GM12878 (cell line): ENCODE data around the gene NFAM1. TPM values are rescaled to one million over a fixed set of nuclear protein-coding genes. Genes with fewer than 3 reads are reported as not detected.
A peak's percentile ranks its signal among the peaks of the same experiment; 100 is the strongest.

Source experiments
- CEBPB ChIP-seq, 2 experiments: fragments of 150-350 bp in 1 of 2; IDR thresholded peaks; 2 replicates each; pipeline ENCODE4 v1.6.1; 2012 to 2014; ENCODE audit warnings: low read depth in 2 of 2, low read length in 2 of 2, borderline replicate concordance in 1 of 2, inconsistent platforms in 1 of 2
- CHD2 ChIP-seq: IDR thresholded peaks from 2 replicates; pipeline ENCODE4 v1.6.1; 2011; ENCODE audit warnings: low read depth, low read length, improper control_type of control experiment, borderline replicate concordance
- CHD4 ChIP-seq: fragments of 200-600 bp; sonication (generic); IDR thresholded peaks from 2 replicates; pipeline ENCODE4 v1.6.1; 2016; ENCODE audit warnings: mild to moderate bottlenecking
- CREB1 ChIP-seq: IDR thresholded peaks from 2 replicates; pipeline ENCODE4 v1.6.1; 2012; ENCODE audit warnings: low read depth, mild to moderate bottlenecking, inconsistent platforms
- EGR1 ChIP-seq, 2 experiments: IDR thresholded peaks; 1 replicate in 1 of 2; 2 replicates in 1 of 2; pipeline ENCODE4 v1.6.1; 2011 to 2012; ENCODE audit warnings: low read depth in 2 of 2, low read length in 2 of 2, borderline replicate concordance in 1 of 2, mild to moderate bottlenecking in 1 of 2, moderate library complexity in 1 of 2
- FOXK2 ChIP-seq: fragments of 450-650 bp; IDR thresholded peaks from 2 replicates; pipeline ENCODE4 v1.6.1; 2017; ENCODE audit warnings: mild to moderate bottlenecking, moderate library complexity
- HDAC2 ChIP-seq: fragments of 200-600 bp; sonication (generic); IDR thresholded peaks from 2 replicates; pipeline ENCODE4 v1.6.1; 2017
- HDAC6 ChIP-seq: fragments of 200-600 bp; sonication (generic); IDR thresholded peaks from one replicate; pipeline ENCODE4 v1.8.0; 2017; ENCODE audit warnings: antibody characterized with exemption; ENCODE audit not compliant: unreplicated experiment
- IKZF2 ChIP-seq, 2 experiments: fragments of 450-650 bp; IDR thresholded peaks; 2 replicates each; pipeline ENCODE4 v1.6.1; 2017; ENCODE audit warnings: mild to moderate bottlenecking in 2 of 2, moderate library complexity in 2 of 2
- IRF4 ChIP-seq: IDR thresholded peaks from 2 replicates; pipeline ENCODE4 v1.6.1; 2011; ENCODE audit warnings: low read depth, low read length
- JUNB ChIP-seq: IDR thresholded peaks from 2 replicates; pipeline ENCODE4 v1.6.1; 2016; ENCODE audit warnings: antibody characterized with exemption, mild to moderate bottlenecking
- JUND ChIP-seq: IDR thresholded peaks from 2 replicates; pipeline ENCODE4 v1.6.1; 2012; ENCODE audit warnings: low read depth, mild to moderate bottlenecking, low read length, improper control_type of control experiment, moderate library complexity
- KDM1A ChIP-seq: fragments of 200-600 bp; sonication (generic); IDR thresholded peaks from 2 replicates; pipeline ENCODE4 v1.6.1; 2016; ENCODE audit warnings: borderline replicate concordance
- NFYB ChIP-seq: IDR thresholded peaks from 2 replicates; pipeline ENCODE4 v1.6.1; 2011; ENCODE audit warnings: low read depth, mild to moderate bottlenecking, low read length, improper control_type of control experiment, moderate library complexity; ENCODE audit not compliant: insufficient read depth
- NR2C1 ChIP-seq: fragments of 450-650 bp; IDR thresholded peaks from 2 replicates; pipeline ENCODE4 v1.6.1; 2017; ENCODE audit warnings: antibody characterized with exemption, mild to moderate bottlenecking, moderate library complexity
- NR2C2 ChIP-seq: IDR thresholded peaks from 2 replicates; pipeline ENCODE4 v1.6.1; 2011; ENCODE audit warnings: borderline replicate concordance, low read depth; ENCODE audit not compliant: control insufficient read depth, insufficient read length
- RAD21 ChIP-seq: IDR thresholded peaks from 2 replicates; pipeline ENCODE4 v1.6.1; 2011; ENCODE audit warnings: mild to moderate bottlenecking, low read depth, low read length, moderate library complexity; ENCODE audit not compliant: insufficient read depth
- RFX5 ChIP-seq: IDR thresholded peaks from 2 replicates; pipeline ENCODE4 v1.6.1; 2011; ENCODE audit warnings: low read depth, low read length, improper control_type of control experiment
- SMAD1 ChIP-seq: fragments of 450-650 bp; IDR thresholded peaks from 2 replicates; pipeline ENCODE4 v1.6.1; 2018; ENCODE audit warnings: mild to moderate bottlenecking, low read depth; ENCODE audit not compliant: partially characterized antibody
- TARDBP ChIP-seq: IDR thresholded peaks from 2 replicates; pipeline ENCODE4 v1.6.1; 2016; ENCODE audit warnings: borderline replicate concordance
- TBL1XR1 ChIP-seq: IDR thresholded peaks from 2 replicates; pipeline ENCODE4 v1.6.1; 2012; ENCODE audit warnings: low read depth, low read length, improper control_type of control experiment
- TCF3 ChIP-seq: IDR thresholded peaks from 2 replicates; pipeline ENCODE4 v1.6.1; 2012; ENCODE audit warnings: low read depth, mild to moderate bottlenecking, low read length, borderline replicate concordance; ENCODE audit not compliant: insufficient read depth
- polyA plus RNA-seq, 11 experiments: library from polyadenylated mRNA; depleted of rRNA in 4 of 11; unstranded in 6 of 11; stranded (reverse) in 5 of 11; fragments of >200 nt; fragmentation: Nextera tagmentation in 4 of 11; fragmentation: Illumina TruSeq in 1 of 11; extraction: Ambion mirVana in 4 of 11; extraction: Trizol in 1 of 11; gene quantifications; 1 replicate in 1 of 11; 2 replicates in 10 of 11; pipeline versions ENCODE4 v1.2.1 to v1.2.3, GENCODE V29; 2011 to 2016; ENCODE audit warnings: inconsistent platforms in 2 of 11, missing spikeins in 2 of 11, low read depth in 1 of 11
- total RNA-seq, 4 experiments: library from RNA; depleted of rRNA in 3 of 4; stranded (reverse); fragments of >200 nt in 3 of 4; fragmentation: Illumina TruSeq in 1 of 4; extraction: Trizol in 1 of 4; gene quantifications; 2 replicates each; pipeline versions ENCODE4 v1.2.1 to v1.2.3, GENCODE V29; 2013 to 2021
- TF ChIP-seq, protein P1 (sequence below): fragments of 450-650 bp; IDR thresholded peaks from 2 replicates; pipeline ENCODE4 v1.6.1; 2017; ENCODE audit warnings: antibody characterized with exemption, mild to moderate bottlenecking, moderate library complexity
- TF ChIP-seq, protein P2 (sequence below): fragments of 450-650 bp; IDR thresholded peaks from 2 replicates; pipeline ENCODE4 v1.6.1; 2016; ENCODE audit warnings: mild to moderate bottlenecking
- TF ChIP-seq, protein P3 (sequence below): fragments of 450-650 bp; IDR thresholded peaks from 2 replicates; pipeline ENCODE4 v1.6.1; 2014; ENCODE audit warnings: mild to moderate bottlenecking
- TF ChIP-seq, protein P4 (sequence below): IDR thresholded peaks from 2 replicates; pipeline ENCODE4 v1.6.1; 2012; ENCODE audit warnings: low read depth, low read length, improper control_type of control experiment

NFAM1 gene
- total and polyA plus RNA-seq, 10 of the 15 experiments (the other 5 are each of a cell fraction or from before 2014, with no cell fraction given), result 0.13 to 1.3 (median 0.24) TPM; not detected in 3

DNA sequence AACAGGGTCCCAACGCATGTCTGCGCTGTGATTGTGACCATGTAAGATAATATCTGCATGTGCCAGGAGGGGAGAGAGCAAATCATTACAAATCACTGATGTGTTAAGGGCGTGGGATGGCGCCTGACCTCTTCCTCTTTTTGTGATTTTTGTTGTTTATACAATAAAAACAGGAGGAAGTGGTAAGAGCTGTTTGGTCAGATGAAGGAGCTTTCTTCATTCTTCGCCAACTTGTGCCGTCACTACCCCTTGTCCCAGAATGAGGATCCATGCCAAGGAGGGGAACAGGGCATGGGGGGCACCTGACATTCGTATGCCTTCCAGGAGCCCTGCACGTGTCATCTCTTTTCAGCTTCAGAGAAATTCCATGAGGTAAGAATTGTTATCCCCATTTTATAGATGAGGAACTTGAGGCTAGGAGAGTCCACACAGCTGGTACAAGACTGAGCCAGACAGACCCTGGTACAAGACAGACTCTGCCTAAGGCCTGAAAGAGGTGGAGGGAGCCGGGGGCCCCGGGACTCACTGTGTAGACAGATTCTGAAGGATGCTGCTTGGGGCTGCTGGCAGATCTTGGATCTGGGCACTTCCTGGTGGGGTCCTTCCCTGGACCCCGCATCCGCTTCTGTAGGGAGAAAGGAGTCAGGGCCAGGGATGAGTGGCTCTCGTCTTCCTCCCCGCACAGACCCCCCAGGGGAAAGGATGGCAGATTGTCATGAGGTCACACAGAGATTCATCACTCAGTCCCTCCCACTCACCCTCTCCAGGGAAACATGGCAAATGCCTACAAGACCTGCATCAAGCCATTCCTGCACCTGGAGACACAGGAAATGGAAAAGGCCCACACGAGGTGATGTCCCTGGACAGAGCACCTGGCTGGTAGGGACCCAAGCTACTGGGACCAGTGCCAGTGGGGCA, 34.6 kb downstream of the NFAM1 start (continued):
- no peak for TF ChIP-seq JUNB
- peak; percentile 83 to 86 for TF ChIP-seq IKZF2 (IDR thresholded peaks at IDR 0.05)
- TF ChIP-seq FOXK2, result no peak
- TF ChIP-seq CEBPB (IDR thresholded peaks at IDR 0.05; ENCODE audit: borderline replicate concordance in 1 of 2, low read depth in 2 of 2, low read length in 2 of 2), result no peak
- TF ChIP-seq RAD21, result no peak
- TF ChIP-seq SMAD1, result no peak
- no peak for TF ChIP-seq TCF3
- no peak for TF ChIP-seq CHD4
- TF ChIP-seq, protein P1, sequence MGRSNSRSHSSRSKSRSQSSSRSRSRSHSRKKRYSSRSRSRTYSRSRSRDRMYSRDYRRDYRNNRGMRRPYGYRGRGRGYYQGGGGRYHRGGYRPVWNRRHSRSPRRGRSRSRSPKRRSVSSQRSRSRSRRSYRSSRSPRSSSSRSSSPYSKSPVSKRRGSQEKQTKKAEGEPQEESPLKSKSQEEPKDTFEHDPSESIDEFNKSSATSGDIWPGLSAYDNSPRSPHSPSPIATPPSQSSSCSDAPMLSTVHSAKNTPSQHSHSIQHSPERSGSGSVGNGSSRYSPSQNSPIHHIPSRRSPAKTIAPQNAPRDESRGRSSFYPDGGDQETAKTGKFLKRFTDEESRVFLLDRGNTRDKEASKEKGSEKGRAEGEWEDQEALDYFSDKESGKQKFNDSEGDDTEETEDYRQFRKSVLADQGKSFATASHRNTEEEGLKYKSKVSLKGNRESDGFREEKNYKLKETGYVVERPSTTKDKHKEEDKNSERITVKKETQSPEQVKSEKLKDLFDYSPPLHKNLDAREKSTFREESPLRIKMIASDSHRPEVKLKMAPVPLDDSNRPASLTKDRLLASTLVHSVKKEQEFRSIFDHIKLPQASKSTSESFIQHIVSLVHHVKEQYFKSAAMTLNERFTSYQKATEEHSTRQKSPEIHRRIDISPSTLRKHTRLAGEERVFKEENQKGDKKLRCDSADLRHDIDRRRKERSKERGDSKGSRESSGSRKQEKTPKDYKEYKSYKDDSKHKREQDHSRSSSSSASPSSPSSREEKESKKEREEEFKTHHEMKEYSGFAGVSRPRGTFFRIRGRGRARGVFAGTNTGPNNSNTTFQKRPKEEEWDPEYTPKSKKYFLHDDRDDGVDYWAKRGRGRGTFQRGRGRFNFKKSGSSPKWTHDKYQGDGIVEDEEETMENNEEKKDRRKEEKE, result no peak
- no peak for TF ChIP-seq EGR1 (IDR thresholded peaks at IDR 0.05; ENCODE audit: borderline replicate concordance in 1 of 2, low read depth in 2 of 2, low read length in 2 of 2)
- TF ChIP-seq HDAC6, result no peak
- no peak for TF ChIP-seq CHD2
- TF ChIP-seq JUND, result no peak
- TF ChIP-seq RFX5, result no peak
- no peak for TF ChIP-seq KDM1A
- no peak for TF ChIP-seq NR2C2
- TF ChIP-seq NFYB, result no peak
- TF ChIP-seq, protein P2, sequence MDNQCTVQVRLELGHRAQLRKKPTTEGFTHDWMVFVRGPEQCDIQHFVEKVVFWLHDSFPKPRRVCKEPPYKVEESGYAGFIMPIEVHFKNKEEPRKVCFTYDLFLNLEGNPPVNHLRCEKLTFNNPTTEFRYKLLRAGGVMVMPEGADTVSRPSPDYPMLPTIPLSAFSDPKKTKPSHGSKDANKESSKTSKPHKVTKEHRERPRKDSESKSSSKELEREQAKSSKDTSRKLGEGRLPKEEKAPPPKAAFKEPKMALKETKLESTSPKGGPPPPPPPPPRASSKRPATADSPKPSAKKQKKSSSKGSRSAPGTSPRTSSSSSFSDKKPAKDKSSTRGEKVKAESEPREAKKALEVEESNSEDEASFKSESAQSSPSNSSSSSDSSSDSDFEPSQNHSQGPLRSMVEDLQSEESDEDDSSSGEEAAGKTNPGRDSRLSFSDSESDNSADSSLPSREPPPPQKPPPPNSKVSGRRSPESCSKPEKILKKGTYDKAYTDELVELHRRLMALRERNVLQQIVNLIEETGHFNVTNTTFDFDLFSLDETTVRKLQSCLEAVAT, result no peak
- TF ChIP-seq TARDBP, result no peak
- TF ChIP-seq TBL1XR1, result peak; percentile 70; the same call in 1 of the 2 replicates
- TF ChIP-seq HDAC2, result no peak
- no peak for TF ChIP-seq IRF4
- no peak for TF ChIP-seq NR2C1
- TF ChIP-seq, protein P3, sequence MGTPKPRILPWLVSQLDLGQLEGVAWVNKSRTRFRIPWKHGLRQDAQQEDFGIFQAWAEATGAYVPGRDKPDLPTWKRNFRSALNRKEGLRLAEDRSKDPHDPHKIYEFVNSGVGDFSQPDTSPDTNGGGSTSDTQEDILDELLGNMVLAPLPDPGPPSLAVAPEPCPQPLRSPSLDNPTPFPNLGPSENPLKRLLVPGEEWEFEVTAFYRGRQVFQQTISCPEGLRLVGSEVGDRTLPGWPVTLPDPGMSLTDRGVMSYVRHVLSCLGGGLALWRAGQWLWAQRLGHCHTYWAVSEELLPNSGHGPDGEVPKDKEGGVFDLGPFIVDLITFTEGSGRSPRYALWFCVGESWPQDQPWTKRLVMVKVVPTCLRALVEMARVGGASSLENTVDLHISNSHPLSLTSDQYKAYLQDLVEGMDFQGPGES, result no peak
- TF ChIP-seq, protein P4, sequence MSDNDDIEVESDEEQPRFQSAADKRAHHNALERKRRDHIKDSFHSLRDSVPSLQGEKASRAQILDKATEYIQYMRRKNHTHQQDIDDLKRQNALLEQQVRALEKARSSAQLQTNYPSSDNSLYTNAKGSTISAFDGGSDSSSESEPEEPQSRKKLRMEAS, result 0 out of 2 replicates have a peak, but pooled peaks have one; percentile 19
- peak; percentile 86 for TF ChIP-seq CREB1
